Gastroesophageal sphincter (tissue), 4 donors: ENCODE measurements around the gene WDR70. TPM values are rescaled to one million over a fixed set of nuclear protein-coding genes. Genes with fewer than 3 reads are reported as not detected.
"Not testable (repeated sequence)": the region's sequence is repeated elsewhere in the genome, so short reads cannot be mapped to it uniquely, and the experiment has no call there.

ENCODE experiments used
- ATAC-seq: fragments of 150-250 bp; one replicate; pipeline ENCODE4 v1.9.1; 2016; ENCODE audit warnings: mild to moderate bottlenecking, moderate library complexity
- H3K27ac ChIP-seq, 4 donors: fragments of 200-600 bp; sonication (generic) in 3 of 4; 1 replicate in 3 of 4; 2 replicates in 1 of 4; pipeline ENCODE4 v1.5.1; 2016 to 2019
- H3K27me3 ChIP-seq: fragments of 200-600 bp; sonication (generic); one replicate; pipeline ENCODE4 v1.5.1; 2019
- H3K36me3 ChIP-seq, 2 donors: fragments of 200-600 bp; sonication (generic); one replicate each; pipeline ENCODE4 v1.5.1; 2019; ENCODE audit warnings: control low read depth in 1 of 2
- H3K4me1 ChIP-seq, 3 donors: fragments of 200-600 bp; sonication (generic); 1 replicate in 2 of 3; 2 replicates in 1 of 3; pipeline ENCODE4 v1.5.1; 2016 to 2019; ENCODE audit warnings: control low read depth in 2 of 3
- H3K4me3 ChIP-seq, 2 donors: fragments of 200-600 bp; sonication (generic); one replicate each; pipeline ENCODE4 v1.5.1; 2019; ENCODE audit warnings: mild to moderate bottlenecking in 1 of 2, moderate library complexity in 1 of 2
- H3K9me3 ChIP-seq, 3 donors: fragments of 200-600 bp; sonication (generic); one replicate each; pipeline ENCODE4 v1.5.1; 2017 to 2019; ENCODE audit warnings: control low read depth in 2 of 3
- EP300 ChIP-seq: sonication (generic); formaldehyde crosslinking; IDR thresholded peaks from one replicate; pipeline ENCODE4 v1.6.1; 2017; ENCODE audit warnings: antibody characterized with exemption, mild to moderate bottlenecking
- POLR2A ChIP-seq, 2 donors: fragments of 450-650 bp; IDR thresholded peaks; one replicate each; pipeline ENCODE4 v1.6.1; 2017; ENCODE audit warnings: antibody characterized with exemption in 2 of 2, mild to moderate bottlenecking in 2 of 2, moderate library complexity in 1 of 2
- POLR2AphosphoS5 ChIP-seq: sonication (generic); formaldehyde crosslinking; IDR thresholded peaks from one replicate; pipeline ENCODE4 v1.6.1; 2017; ENCODE audit warnings: antibody characterized with exemption
- WGBS, 2 donors: methylation state at CpG; one replicate each; pipeline ENCODE4 v1.1.5; 2018; ENCODE audit warnings: low coverage in 1 of 2; 5-methylcytosine and 5-hydroxymethylcytosine counted together
- total RNA-seq, 4 donors: library from RNA; depleted of rRNA; stranded (reverse); fragments of >200 nt; gene quantifications; one replicate each; pipeline ENCODE4 v1.1.0, GENCODE V29; 2016
- TF ChIP-seq, protein P1 (sequence below), 4 experiments: fragments of 200-600 bp in 2 of 4; fragments of 450-650 bp in 2 of 4; sonication (generic) in 1 of 4; IDR thresholded peaks; one replicate each; pipeline ENCODE4 v1.5.1; 2017 to 2019; ENCODE audit warnings: antibody characterized with exemption in 4 of 4, mild to moderate bottlenecking in 2 of 4, moderate library complexity in 2 of 4

The WDR70 gene
- total RNA-seq, 4 donors from 2014 or later: 15.5 to 24.3 (median 22.2) TPM

DNA sequence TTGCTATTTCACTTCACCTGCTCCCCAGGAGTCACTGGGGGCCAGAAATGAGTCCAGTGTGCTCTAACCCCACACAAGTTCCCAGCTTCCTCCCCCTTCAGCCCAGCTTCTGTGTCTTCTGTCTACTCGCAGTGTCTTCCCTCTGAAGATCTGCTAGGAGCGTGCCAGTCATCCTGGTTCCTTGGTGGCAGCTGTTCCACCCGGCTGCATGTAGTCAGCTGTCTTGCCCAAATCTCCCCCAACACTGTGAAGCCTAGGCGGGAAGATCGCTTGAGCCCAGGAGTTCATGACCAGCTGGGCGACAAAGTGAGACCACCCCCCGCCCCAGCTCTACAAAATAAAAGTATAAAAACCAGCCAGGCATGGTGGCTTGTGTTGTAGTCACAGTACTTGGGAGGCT, 306.7 kb downstream of the WDR70 start:
- no peaks in the 10 kb centered on the region for H3K27me3 ChIP-seq
- no CpG with 5 or more reads among the region's 7 CpGs for WGBS, 2 donors
- TF ChIP-seq POLR2A (IDR thresholded peaks at IDR 0.05) (no peak), POLR2AphosphoS5 (no peak), EP300 (no peak)
- TF ChIP-seq, protein P1, sequence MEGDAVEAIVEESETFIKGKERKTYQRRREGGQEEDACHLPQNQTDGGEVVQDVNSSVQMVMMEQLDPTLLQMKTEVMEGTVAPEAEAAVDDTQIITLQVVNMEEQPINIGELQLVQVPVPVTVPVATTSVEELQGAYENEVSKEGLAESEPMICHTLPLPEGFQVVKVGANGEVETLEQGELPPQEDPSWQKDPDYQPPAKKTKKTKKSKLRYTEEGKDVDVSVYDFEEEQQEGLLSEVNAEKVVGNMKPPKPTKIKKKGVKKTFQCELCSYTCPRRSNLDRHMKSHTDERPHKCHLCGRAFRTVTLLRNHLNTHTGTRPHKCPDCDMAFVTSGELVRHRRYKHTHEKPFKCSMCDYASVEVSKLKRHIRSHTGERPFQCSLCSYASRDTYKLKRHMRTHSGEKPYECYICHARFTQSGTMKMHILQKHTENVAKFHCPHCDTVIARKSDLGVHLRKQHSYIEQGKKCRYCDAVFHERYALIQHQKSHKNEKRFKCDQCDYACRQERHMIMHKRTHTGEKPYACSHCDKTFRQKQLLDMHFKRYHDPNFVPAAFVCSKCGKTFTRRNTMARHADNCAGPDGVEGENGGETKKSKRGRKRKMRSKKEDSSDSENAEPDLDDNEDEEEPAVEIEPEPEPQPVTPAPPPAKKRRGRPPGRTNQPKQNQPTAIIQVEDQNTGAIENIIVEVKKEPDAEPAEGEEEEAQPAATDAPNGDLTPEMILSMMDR (IDR thresholded peaks at IDR 0.05): no peak
- peaks cover 0 to 6% of the 10 kb centered on the region in 2 donors for H3K36me3 ChIP-seq
- no peak for ATAC-seq
- no peak overlapping the region for H3K4me3 ChIP-seq
- no peak overlapping the region for H3K27ac ChIP-seq
- H3K4me1 ChIP-seq: no peaks in the 10 kb centered on the region
- no peaks in the 10 kb centered on the region for H3K9me3 ChIP-seq

GRCh38 chr5:37688925-37689324, 309.8 kb downstream of the WDR70 start:
- not testable (repeated sequence) for H3K9me3 ChIP-seq, ATAC-seq, H3K4me3 ChIP-seq, H3K36me3 ChIP-seq, H3K27ac ChIP-seq, H3K4me1 ChIP-seq, H3K27me3 ChIP-seq
- WGBS, 2 donors: 100% methylated on average over 3 of the region's 10 CpGs; no CpG with 5 or more reads in 1 of the 2 donors

DNA sequence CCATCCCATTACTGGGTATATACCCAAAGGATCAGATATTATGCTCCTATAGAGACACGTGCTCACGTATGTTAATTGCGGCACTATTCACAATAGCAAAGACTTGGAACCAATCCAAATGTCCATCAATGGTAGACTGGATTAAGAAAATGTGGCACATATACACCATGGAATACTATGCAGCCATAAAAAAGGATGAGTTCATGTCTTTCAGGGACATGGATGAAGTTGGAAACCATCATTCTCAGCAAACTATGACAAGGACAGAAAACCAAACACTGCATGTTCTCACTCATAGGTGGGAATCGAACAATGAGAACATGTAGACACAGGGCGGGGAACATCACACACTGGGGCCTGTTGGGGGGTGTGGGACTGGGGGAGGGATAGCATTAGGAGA, 315.2 kb downstream of the WDR70 start:
- H3K9me3 ChIP-seq, H3K27me3 ChIP-seq, ATAC-seq, H3K27ac ChIP-seq, H3K36me3 ChIP-seq, H3K4me3 ChIP-seq, H3K4me1 ChIP-seq: not testable (repeated sequence)
- 95 to 100% methylated on average over 3 to 5 of the region's 5 CpGs for WGBS, 2 donors

GRCh38 chr5:37694867-37695266, 315.7 kb downstream of the WDR70 start:
- no peak overlapping the region for H3K4me3 ChIP-seq

GRCh38 chr5:37695647-37696046, 316.5 kb downstream of the WDR70 start:
- Histone ChIP-seq H3K36me3 (peaks cover 0 to 18% of the 10 kb centered on the region in 2 donors), H3K9me3 (no peaks in the 10 kb centered on the region), H3K27ac (no peak overlapping the region), H3K4me1 (no peaks in the 10 kb centered on the region), H3K27me3 (no peaks in the 10 kb centered on the region), H3K4me3 (no peak overlapping the region)
- ATAC-seq: no peak
- 63 to 84% methylated on average over 3 of the region's 3 CpGs for WGBS, 2 donors
- TF ChIP-seq EP300: no peak
- no peak for TF ChIP-seq POLR2AphosphoS5
- no peak for TF ChIP-seq POLR2A (IDR thresholded peaks at IDR 0.05)
- TF ChIP-seq, protein P1 (IDR thresholded peaks at IDR 0.05): no peak

More at GRCh38 chr5:37694867-37695266, 315.7 kb downstream of the WDR70 start:
- no peaks in the 10 kb centered on the region for H3K4me1 ChIP-seq
- TF ChIP-seq EP300 (no peak), POLR2AphosphoS5 (no peak), POLR2A (IDR thresholded peaks at IDR 0.05) (no peak)
- TF ChIP-seq, protein P1 (IDR thresholded peaks at IDR 0.05): no peak
- no peaks in the 10 kb centered on the region for H3K27me3 ChIP-seq
- no peaks in the 10 kb centered on the region for H3K9me3 ChIP-seq
- peaks cover 0 to 14% of the 10 kb centered on the region in 2 donors for H3K36me3 ChIP-seq
- no peak overlapping the region for H3K27ac ChIP-seq
- no peak for ATAC-seq

DNA sequence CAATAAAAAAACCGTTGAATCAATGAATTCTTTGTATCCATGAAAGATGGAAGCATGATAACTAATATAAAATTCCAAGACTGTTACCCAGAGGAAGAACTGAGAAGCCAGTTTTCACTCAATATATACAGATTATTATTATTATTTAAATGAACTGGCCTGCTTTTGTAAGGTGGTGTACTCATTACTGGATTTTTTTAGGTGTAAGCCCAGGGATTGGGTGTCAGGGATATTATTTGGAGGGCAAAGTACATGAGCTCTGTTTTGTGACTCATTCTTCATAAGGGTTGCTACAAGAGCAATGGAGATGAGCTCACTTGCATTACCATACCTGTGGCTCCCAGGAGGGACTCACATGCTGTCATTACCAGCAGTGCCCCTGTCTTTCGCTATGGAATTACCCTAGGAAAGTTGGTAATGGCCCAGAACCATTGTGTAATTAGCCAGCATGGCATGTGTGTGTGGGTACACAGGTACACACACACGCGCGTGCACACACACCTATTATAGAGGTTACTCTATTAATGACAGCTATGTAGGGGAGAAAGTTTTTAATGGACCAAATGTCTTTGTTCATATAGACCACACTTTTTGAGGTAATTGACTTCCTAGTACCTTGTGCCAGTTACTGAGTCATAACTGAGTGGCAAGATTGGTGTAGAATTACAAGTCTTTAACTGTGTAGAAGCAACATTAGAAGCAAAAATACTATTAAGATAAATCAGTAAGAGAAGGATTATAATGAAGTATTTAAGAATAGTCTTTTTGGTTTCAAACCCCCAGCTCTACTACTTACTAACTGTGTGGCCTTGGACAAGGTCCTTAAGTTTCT, 317.3 kb downstream of the WDR70 start:
- TF ChIP-seq, protein P1 (IDR thresholded peaks at IDR 0.05): no peak
- no peak for TF ChIP-seq EP300
- no peak for TF ChIP-seq POLR2A (IDR thresholded peaks at IDR 0.05)
- TF ChIP-seq POLR2AphosphoS5: no peak

More for the DNA sequence above, 317.3 kb downstream of the WDR70 start:
- Histone ChIP-seq H3K27ac (no peak overlapping the region), H3K27me3 (no peaks in the 10 kb centered on the region), H3K4me1 (no peaks in the 10 kb centered on the region), H3K36me3 (peaks cover 0 to 22% of the 10 kb centered on the region in 2 donors), H3K9me3 (no peaks in the 10 kb centered on the region), H3K4me3 (no peak overlapping the region)
- no peak for ATAC-seq
- 80 to 92% methylated on average over 1 to 3 of the region's 5 CpGs for WGBS, 2 donors
